ENCODE results near the gene PPM1A.

DNA sequence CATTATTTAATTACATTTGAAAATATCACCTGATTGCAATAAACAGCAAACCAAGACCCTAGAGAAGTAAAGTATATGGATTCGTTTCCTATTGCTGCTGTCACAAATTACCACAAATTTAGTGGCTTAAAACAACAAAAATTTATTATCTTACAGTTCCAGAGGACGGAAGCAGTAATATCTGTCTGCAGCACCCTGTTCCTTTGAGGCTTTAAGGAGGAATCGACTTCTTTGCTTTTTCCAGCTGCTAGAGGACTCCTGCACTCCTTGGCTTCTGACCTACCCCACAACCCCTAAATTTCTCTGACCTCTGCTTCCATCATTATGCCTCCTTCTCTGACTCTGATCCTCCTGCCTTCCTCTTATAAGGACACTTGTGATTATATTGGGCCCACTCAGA is 23.8 kb upstream of the PPM1A start:
- TF ChIP-seq, protein P1, sequence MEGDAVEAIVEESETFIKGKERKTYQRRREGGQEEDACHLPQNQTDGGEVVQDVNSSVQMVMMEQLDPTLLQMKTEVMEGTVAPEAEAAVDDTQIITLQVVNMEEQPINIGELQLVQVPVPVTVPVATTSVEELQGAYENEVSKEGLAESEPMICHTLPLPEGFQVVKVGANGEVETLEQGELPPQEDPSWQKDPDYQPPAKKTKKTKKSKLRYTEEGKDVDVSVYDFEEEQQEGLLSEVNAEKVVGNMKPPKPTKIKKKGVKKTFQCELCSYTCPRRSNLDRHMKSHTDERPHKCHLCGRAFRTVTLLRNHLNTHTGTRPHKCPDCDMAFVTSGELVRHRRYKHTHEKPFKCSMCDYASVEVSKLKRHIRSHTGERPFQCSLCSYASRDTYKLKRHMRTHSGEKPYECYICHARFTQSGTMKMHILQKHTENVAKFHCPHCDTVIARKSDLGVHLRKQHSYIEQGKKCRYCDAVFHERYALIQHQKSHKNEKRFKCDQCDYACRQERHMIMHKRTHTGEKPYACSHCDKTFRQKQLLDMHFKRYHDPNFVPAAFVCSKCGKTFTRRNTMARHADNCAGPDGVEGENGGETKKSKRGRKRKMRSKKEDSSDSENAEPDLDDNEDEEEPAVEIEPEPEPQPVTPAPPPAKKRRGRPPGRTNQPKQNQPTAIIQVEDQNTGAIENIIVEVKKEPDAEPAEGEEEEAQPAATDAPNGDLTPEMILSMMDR (conservative IDR thresholded peaks at IDR 0.05) = no peak
- no peak for TF ChIP-seq ZFX (IDR thresholded peaks at IDR 0.05)
